DOHH2 (cell line): ENCODE results near the gene SCN5A.

Source experiments
- CTCF ChIP-seq: fragments of 200-600 bp; sonication (generic); IDR thresholded peaks from one replicate; pipeline ENCODE4 v1.5.1; 2014; ENCODE audit warnings: antibody characterized with exemption, mild to moderate bottlenecking, low read depth, low read length; ENCODE audit not compliant: poor library complexity, severe bottlenecking
- EZH2phosphoT487 ChIP-seq: fragments of 200-600 bp; sonication (generic); IDR thresholded peaks from 2 replicates; pipeline ENCODE4 v1.6.1; 2017; ENCODE audit warnings: borderline replicate concordance, mild to moderate bottlenecking, antibody characterized with exemption, low read length, moderate library complexity, mixed read lengths

GRCh38 chr3:38578551-38578950 lies 70.9 kb downstream of the SCN5A start:
- no peak for TF ChIP-seq CTCF
- TF ChIP-seq EZH2phosphoT487, result no peak
